Rectal smooth muscle tissue (tissue), 1 donor: ENCODE results near the gene PP2D1.
"Not testable (repeated sequence)": the region's sequence is repeated elsewhere in the genome, so short reads cannot be mapped to it uniquely, and the experiment has no call there.

Source experiments
- H3K27ac ChIP-seq: one replicate; pipeline ENCODE4 v1.7.0; 2013; ENCODE audit warnings: low read depth, low read length, inconsistent platforms
- H3K27me3 ChIP-seq: one replicate; pipeline ENCODE4 v1.7.0; 2013; ENCODE audit warnings: low read length; ENCODE audit not compliant: control insufficient read depth, insufficient read depth
- H3K36me3 ChIP-seq: one replicate; pipeline ENCODE4 v1.7.0; 2013; ENCODE audit warnings: low read length; ENCODE audit not compliant: control insufficient read depth, insufficient read depth
- H3K4me1 ChIP-seq: one replicate; pipeline ENCODE4 v1.7.0; 2013; ENCODE audit warnings: low read length; ENCODE audit not compliant: control insufficient read depth, insufficient read depth
- H3K4me3 ChIP-seq: one replicate; pipeline ENCODE4 v1.7.0; 2013; ENCODE audit warnings: low read length
- H3K9ac ChIP-seq: one replicate; pipeline ENCODE4 v1.7.0; 2013; ENCODE audit warnings: low read length

The PP2D1 gene

GRCh38 chr3:20047976-20048883 is 36.2 kb upstream of the PP2D1 start:
- peaks cover 9% of the 10 kb centered on the region for H3K4me1 ChIP-seq
- H3K36me3 ChIP-seq: no peaks in the 10 kb centered on the region
- H3K4me3 ChIP-seq: peak overlapping the region; percentile 7
- no peak overlapping the region for H3K9ac ChIP-seq
- peak overlapping the region; percentile 6 for H3K27ac ChIP-seq
- no peaks in the 10 kb centered on the region for H3K27me3 ChIP-seq

- H3K9ac ChIP-seq: no peak overlapping the region
- H3K4me1 ChIP-seq: peaks cover 12% of the 10 kb centered on the region
- H3K27me3 ChIP-seq: no peaks in the 10 kb centered on the region
- no peak overlapping the region for H3K27ac ChIP-seq
- H3K36me3 ChIP-seq: no peaks in the 10 kb centered on the region
- no peak overlapping the region for H3K4me3 ChIP-seq
Measured at GRCh38 chr3:20047341-20047779, 35.3 kb upstream of the PP2D1 start.

- Histone ChIP-seq H3K4me1 (peaks cover 20% of the 10 kb centered on the region), H3K9ac (no peak overlapping the region), H3K4me3 (no peak overlapping the region), H3K27me3 (no peaks in the 10 kb centered on the region), H3K27ac (no peak overlapping the region), H3K36me3 (no peaks in the 10 kb centered on the region)
Measured at GRCh38 chr3:20046556-20046955, 34.5 kb upstream of the PP2D1 start.

GRCh38 chr3:20045141-20045540 is 33.1 kb upstream of the PP2D1 start:
- H3K27ac ChIP-seq, H3K36me3 ChIP-seq, H3K9ac ChIP-seq, H3K4me3 ChIP-seq, H3K27me3 ChIP-seq: not testable (repeated sequence)
- H3K4me1 ChIP-seq: peaks cover 20% of the 10 kb centered on the region

- H3K27me3 ChIP-seq: no peaks in the 10 kb centered on the region
- no peak overlapping the region for H3K27ac ChIP-seq
- no peak overlapping the region for H3K9ac ChIP-seq
- peak overlapping the region; percentile 44 for H3K4me3 ChIP-seq
- no peaks in the 10 kb centered on the region for H3K36me3 ChIP-seq
- H3K4me1 ChIP-seq: peaks cover 20% of the 10 kb centered on the region
Measured at GRCh38 chr3:20043825-20044224, 31.8 kb upstream of the PP2D1 start.

GRCh38 chr3:20043396-20043795 is 31.3 kb upstream of the PP2D1 start:
- no peak overlapping the region for H3K27ac ChIP-seq
- H3K4me3 ChIP-seq: peak overlapping the region; percentile 44
- H3K36me3 ChIP-seq: no peaks in the 10 kb centered on the region
- H3K27me3 ChIP-seq: no peaks in the 10 kb centered on the region
- peaks cover 21% of the 10 kb centered on the region for H3K4me1 ChIP-seq
- H3K9ac ChIP-seq: peak overlapping the region; percentile 21

- Histone ChIP-seq H3K4me3 (peak overlapping the region; percentile 94), H3K27me3 (no peaks in the 10 kb centered on the region), H3K27ac (no peak overlapping the region), H3K4me1 (peaks cover 24% of the 10 kb centered on the region), H3K36me3 (no peaks in the 10 kb centered on the region), H3K9ac (no peak overlapping the region)
Measured at GRCh38 chr3:20042331-20042730, 30.3 kb upstream of the PP2D1 start.

- no peaks in the 10 kb centered on the region for H3K36me3 ChIP-seq
- H3K4me3 ChIP-seq: peak overlapping the region; percentile 94
- no peaks in the 10 kb centered on the region for H3K27me3 ChIP-seq
- H3K4me1 ChIP-seq: peaks cover 20% of the 10 kb centered on the region
- peak overlapping the region; percentile 92 for H3K27ac ChIP-seq
- peak overlapping the region; percentile 56 for H3K9ac ChIP-seq
Measured at GRCh38 chr3:20041197-20041780, 29.2 kb upstream of the PP2D1 start.

- H3K36me3 ChIP-seq: no peaks in the 10 kb centered on the region
- H3K27ac ChIP-seq: peak overlapping the region; percentile 92
- peaks cover 20% of the 10 kb centered on the region for H3K4me1 ChIP-seq
- peak overlapping the region; percentile 94 for H3K4me3 ChIP-seq
- H3K9ac ChIP-seq: peak overlapping the region; percentile 56
- H3K27me3 ChIP-seq: no peaks in the 10 kb centered on the region
Measured at GRCh38 chr3:20040548-20041196, 28.6 kb upstream of the PP2D1 start.

GRCh38 chr3:20039765-20040547 is 27.9 kb upstream of the PP2D1 start, which contains the start of gene KAT2B:
Gene KAT2B, plus strand, starts transcription at chr3:20040446. Its CDS starts 32 bp downstream, at chr3:20040478.
- no peaks in the 10 kb centered on the region for H3K27me3 ChIP-seq
- H3K27ac ChIP-seq: peak within 1 kb of the TSS; percentile 92
- H3K4me3 ChIP-seq: peak within 1 kb of the TSS; percentile 94
- peaks cover 20% of the 10 kb centered on the region for H3K4me1 ChIP-seq
- H3K9ac ChIP-seq: peak within 1 kb of the TSS; percentile 56
- H3K36me3 ChIP-seq: no peaks in the 10 kb centered on the region

GRCh38 chr3:20039466-20039764 is 27.4 kb upstream of the PP2D1 start:
- H3K4me1 ChIP-seq: peaks cover 20% of the 10 kb centered on the region
- peak overlapping the region; percentile 92 for H3K27ac ChIP-seq
- H3K4me3 ChIP-seq: peak overlapping the region; percentile 71
- no peak overlapping the region for H3K9ac ChIP-seq
- no peaks in the 10 kb centered on the region for H3K27me3 ChIP-seq
- H3K36me3 ChIP-seq: no peaks in the 10 kb centered on the region
